ENCODE data around the gene MRPL57.
"Not testable (repeated sequence)": the region's sequence is repeated elsewhere in the genome, so short reads cannot be mapped to it uniquely, and the experiment has no call there.

MRPL57 gene

GRCh38 chr13:21198391-21198790 is 21.9 kb downstream of the MRPL57 start:
- not testable (repeated sequence) for DNase-seq (ENCODE audit: low read depth); H3K4me3 ChIP-seq (ENCODE audit: control insufficient read depth, low read depth, low read length)

- not testable (repeated sequence) for H3K4me3 ChIP-seq (ENCODE audit: control insufficient read depth, low read depth, low read length); DNase-seq (ENCODE audit: low read depth)
Measured at GRCh38 chr13:21201456-21202190, 25.2 kb downstream of the MRPL57 start.

- no peak for TF ChIP-seq CTCF (conservative IDR thresholded peaks at IDR 0.05; ENCODE audit: control insufficient read depth, insufficient read depth, low read depth, low read length)
- no peak overlapping the region for H3K4me3 ChIP-seq (ENCODE audit: control insufficient read depth, low read depth, low read length)
- DNase-seq (ENCODE audit: low read depth), result no peak
Measured at GRCh38 chr13:21202767-21203531, 26.5 kb downstream of the MRPL57 start.

GRCh38 chr13:21208652-21209154 is 32.2 kb downstream of the MRPL57 start:
- DNase-seq (ENCODE audit: low read depth), result peak; percentile 10
- no peak overlapping the region for H3K4me3 ChIP-seq (ENCODE audit: control insufficient read depth, low read depth, low read length)
- TF ChIP-seq CTCF (conservative IDR thresholded peaks at IDR 0.05; ENCODE audit: control insufficient read depth, insufficient read depth, low read depth, low read length), result no peak

GRCh38 chr13:21212138-21212775 is 35.8 kb downstream of the MRPL57 start:
- DNase-seq (ENCODE audit: low read depth), result no peak
- H3K4me3 ChIP-seq (ENCODE audit: control insufficient read depth, low read depth, low read length), result no peak overlapping the region
- no peak for TF ChIP-seq CTCF (conservative IDR thresholded peaks at IDR 0.05; ENCODE audit: control insufficient read depth, insufficient read depth, low read depth, low read length)

GRCh38 chr13:21215419-21215818 is 39.0 kb downstream of the MRPL57 start:
- H3K4me3 ChIP-seq (ENCODE audit: control insufficient read depth, low read depth, low read length); DNase-seq (ENCODE audit: low read depth): not testable (repeated sequence)

GRCh38 chr13:21216332-21216731 is 39.9 kb downstream of the MRPL57 start:
- H3K4me3 ChIP-seq (ENCODE audit: control insufficient read depth, low read depth, low read length), result no peak overlapping the region
- no peak for DNase-seq (ENCODE audit: low read depth)
- no peak for TF ChIP-seq CTCF (conservative IDR thresholded peaks at IDR 0.05; ENCODE audit: control insufficient read depth, insufficient read depth, low read depth, low read length)

GRCh38 chr13:21218351-21219035 is 42.0 kb downstream of the MRPL57 start:
- H3K4me3 ChIP-seq (ENCODE audit: control insufficient read depth, low read depth, low read length), result no peak overlapping the region
- DNase-seq (ENCODE audit: low read depth), result no peak
- TF ChIP-seq CTCF (conservative IDR thresholded peaks at IDR 0.05; ENCODE audit: control insufficient read depth, insufficient read depth, low read depth, low read length), result no peak

Measured in fibroblast of mammary gland (primary cell).